Smooth muscle cell of the brain vasculature (primary cell): Measurements from ENCODE around the gene MPRIP.
A peak's percentile ranks its signal among the peaks of the same experiment; 100 is the strongest.

Experiments
- DNase-seq: peaks from one replicate; pipeline ENCODE4 v3.0.0-alpha.2; 2012; ENCODE audit warnings: low read depth, low spot score

MPRIP gene

GRCh38 chr17:17028059-17028877 lies 14.0 kb upstream of the MPRIP start:
- DNase-seq = no peak

GRCh38 chr17:17028878-17029535 lies 13.2 kb upstream of the MPRIP start:
- DNase-seq = no peak

GRCh38 chr17:17029938-17030337 lies 12.3 kb upstream of the MPRIP start:
- DNase-seq = no peak

DNA sequence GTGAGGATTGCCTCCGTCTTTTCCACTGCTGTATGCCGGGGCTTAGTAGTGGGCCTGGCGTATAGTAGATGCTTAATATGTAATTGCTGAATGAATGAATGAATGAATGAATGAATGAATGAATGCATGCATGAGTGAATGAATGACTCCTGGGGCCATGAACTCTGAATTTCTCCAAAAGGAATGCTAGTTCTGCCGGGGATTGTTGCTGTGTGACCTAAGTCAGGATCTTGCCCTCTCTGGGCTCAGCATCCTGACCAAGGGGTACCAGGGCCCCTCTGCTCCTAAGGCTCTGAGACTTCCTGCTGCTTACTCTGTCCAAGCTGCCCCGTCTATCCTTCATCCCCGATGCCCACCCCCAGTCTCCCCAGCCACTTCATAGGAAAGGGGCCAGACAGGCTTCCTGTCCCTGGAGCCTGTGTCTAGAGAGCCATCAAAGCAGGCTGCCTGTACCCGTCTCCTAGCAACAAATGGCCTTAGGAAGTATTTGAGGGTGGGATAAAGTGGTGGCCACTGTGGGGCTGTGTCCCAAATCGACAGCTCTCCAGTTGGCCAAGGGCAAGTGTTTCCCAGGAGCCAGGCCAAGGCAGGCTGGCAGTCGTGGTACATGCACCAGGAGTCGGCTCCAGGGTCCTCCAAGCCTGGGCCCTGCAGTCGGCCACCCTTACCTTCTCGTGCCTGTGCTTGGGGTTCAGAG lies 11.6 kb upstream of the MPRIP start:
- no peak for DNase-seq

DNA sequence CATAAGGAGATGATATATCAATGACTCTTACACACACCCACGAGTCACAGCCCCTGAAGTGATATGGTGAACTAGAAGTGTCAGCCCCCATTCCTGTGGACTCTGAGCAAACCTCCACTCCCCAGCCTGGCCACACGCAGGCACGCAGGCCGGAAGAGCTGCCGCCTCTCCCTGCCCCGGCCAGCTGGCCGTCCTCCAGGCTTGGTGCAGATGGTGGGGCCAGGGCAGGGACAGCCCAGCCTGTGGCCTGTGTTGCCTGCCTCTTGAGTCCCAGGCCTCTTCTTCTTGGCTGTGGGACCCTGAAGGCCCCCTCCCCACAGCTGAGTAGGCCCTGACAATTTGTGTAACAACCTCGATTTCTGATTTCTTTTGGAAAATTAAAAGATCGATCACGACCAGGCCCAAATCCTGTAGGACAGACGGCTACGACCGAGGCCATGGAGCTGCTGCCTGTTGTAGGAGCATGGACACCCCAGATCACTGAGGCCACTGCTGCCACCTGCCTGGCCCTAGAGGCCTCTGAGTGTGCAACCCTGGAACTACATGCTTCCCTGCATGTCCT lies 10.0 kb upstream of the MPRIP start:
- DNase-seq = no peak

GRCh38 chr17:17033466-17033865 lies 8.8 kb upstream of the MPRIP start:
- no peak for DNase-seq

DNA sequence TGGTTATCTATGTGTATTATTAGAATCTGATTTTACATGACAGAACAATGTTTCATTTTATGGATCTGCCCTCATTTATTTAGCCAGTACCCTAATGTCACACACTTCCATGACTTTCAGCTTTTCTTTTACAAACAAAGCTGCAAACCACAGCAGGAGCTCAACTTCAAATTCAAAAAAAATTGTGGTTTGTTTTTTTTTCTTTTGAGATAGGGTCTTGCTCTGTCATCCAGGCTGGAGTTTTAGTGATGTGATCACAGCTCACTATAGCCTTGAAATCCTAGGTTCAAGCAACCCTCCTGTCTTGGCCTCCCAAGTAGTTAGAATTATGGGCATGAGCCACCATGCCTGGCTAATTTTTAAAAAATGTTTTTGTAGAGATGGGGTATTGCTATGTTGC lies 8.2 kb upstream of the MPRIP start:
- no peak for DNase-seq

DNA sequence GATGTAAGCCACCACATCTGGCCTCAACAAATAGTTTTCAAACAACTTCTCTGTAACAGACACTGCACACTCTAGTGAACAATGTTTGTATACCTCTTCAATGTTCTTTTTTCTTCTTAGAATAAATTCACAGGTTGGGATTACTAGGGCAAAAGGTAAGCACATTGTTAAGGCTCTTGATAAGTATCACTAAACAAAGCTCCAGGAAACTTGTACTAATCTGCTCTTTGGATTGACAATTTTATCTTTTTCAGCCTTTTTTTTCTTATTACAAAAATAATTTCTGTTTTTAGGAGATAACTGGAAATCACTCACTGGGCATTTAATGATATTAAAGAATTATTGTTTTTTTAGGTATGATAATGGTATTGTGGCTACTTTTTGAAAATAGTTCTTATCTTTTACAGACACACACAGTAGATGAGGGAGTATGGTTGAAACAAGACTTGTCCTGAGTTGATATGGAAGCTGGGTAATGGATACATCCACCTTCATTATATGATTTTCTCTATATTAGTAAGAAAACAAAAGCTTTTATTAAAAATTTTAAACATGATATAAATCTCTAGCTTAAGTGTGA lies 7.7 kb upstream of the MPRIP start:
- DNase-seq = no peak

GRCh38 chr17:17035490-17035889 lies 6.8 kb upstream of the MPRIP start:
- no peak for DNase-seq

DNA sequence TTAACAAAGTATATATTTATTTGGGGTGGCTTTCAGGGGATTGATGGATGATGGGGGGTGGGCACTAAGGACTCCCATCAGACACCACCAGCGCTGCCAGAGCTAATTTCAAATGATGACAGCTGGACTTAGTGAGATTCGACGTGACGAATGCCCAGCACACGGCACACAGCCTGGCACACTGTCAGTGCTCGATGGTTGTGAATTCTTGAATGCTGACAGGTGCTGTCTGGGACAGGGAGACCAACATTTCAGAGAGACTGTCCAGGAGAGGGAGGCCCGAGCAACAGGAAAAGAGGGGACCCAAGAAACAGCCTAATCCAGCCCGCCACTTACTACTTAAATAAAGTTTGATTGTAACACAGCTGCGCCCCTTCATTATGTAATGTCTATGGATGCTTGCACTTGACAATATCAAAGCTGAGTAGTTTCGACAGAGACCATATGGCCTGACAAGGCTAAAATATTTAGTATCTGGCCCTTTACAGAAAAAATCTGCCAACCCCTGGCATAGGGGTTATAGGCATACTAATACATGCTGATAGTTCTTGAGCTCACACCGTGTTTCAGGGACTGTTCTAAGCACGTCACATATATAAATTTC lies 6.2 kb upstream of the MPRIP start:
- DNase-seq = no peak

GRCh38 chr17:17036524-17036998 lies 5.7 kb upstream of the MPRIP start:
- no peak for DNase-seq

DNA sequence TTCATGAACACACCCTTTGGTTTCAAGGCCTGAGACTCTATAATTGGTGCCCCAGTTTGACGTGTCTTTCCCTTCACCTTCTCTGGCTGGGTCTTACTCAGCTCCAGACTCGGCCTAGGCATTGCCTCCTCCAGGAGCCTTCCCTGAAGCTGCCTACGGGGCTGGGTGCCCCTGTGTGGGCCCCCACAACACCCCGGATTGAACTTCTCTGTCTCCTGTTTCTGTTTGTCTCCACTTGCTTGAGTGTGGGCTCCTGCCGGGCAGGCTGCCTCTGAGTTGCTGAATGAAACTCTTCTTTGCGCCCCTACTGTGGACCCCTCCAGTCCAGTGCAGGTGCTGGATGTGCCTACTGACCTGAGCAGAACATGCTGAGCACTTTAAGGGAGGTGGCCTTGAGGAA lies 2.3 kb upstream of the MPRIP start:
- no peak for DNase-seq

GRCh38 chr17:17041018-17041521 lies 1.2 kb upstream of the MPRIP start:
- no peak for DNase-seq

DNA sequence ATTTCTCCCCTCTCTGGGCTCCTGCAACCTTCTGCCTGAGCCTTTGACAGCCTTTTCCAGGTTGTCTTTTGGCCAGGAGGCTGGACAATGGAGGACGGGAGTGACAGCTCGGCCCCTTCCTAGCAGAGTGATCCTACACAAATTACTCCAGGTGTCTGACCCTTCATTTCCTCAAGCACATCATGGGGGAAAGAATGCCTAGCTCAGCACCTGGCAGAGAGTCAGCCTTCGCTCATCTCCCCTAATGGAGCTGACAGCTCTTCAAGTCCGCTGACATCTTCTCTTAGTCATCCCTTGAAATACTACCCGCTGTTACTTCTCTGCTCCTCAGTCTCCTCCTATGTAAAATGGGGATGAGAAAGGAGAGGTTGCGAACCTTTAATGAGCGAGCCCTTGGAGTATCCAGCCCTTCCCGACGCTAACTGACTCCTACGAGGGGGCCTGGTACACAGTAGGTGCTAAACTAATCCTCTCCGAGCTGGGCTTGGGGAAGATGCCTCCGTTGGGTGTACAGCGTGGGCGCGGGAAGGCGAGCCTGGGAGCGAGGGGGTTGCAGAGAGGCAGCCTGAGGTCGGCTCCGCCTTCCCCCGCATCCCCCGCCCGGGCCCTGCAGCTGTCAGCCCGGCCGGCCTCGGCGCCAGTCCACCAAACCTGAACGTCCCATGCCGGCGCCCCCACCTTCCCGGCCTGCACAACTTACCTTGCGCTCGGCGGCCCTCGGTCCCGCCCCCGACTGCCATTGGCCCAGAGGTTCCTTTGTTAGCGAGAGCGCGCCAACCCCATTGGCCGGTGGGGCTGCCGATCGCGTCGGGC lies 480 bp upstream of the MPRIP start:
- DNase-seq = peak; percentile 94

GRCh38 chr17:17042851-17043460 lies 699 bp downstream of the MPRIP start:
- no peak for DNase-seq

DNA sequence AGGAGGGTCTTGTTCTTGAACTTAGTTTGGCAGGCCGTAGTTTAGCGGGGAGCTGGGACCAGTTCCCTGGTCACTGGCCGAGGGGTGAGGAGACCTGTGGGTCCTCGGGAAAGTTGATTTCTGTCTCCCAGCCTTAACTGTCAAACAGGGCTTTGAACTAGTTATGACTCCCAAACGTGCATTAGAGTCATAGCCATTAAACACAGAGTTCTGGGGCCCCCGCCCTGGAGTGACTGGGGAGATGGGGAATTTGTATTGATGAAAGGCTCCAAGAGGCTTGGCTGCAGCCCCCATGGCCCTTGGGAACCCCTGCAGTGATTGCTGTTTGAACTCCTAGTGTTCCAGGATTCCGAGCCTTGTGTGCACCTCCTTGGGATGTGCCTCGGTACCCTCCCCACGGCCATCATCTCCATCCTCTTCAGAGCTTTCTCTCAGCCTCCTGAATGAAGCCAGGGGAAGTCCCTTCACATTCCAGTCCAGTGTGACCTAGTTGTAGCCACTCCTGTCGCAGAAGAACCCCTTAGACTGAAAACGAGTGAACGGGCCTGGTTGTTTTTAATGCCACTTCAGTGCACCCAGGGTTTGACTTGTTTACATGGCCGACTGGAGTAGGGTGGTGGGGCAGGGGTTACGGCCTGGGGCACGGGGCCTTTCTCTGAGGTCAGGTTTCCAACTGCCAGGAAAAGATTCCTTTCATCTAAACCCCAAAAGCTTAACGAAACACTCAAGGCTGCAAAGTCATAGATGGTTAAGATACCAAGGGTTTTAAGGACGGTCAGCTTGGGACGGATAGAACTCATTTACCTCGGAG lies 1.4 kb downstream of the MPRIP start:
- no peak for DNase-seq

- peak; percentile 57 for DNase-seq
Measured at GRCh38 chr17:17044846-17045561, 2.7 kb downstream of the MPRIP start.

- DNase-seq = no peak
Measured at GRCh38 chr17:17048106-17048505, 5.8 kb downstream of the MPRIP start.
